Hepatocyte (in vitro differentiated cells): Measurements from ENCODE around the gene SETD5. TPM values are rescaled to one million over a fixed set of nuclear protein-coding genes. Genes with fewer than 3 reads are reported as not detected.

Experiments
- DNase-seq: peaks from one replicate; pipeline ENCODE4 v3.0.0-alpha.2; 2016; ENCODE audit warnings: low spot score
- H2AFZ ChIP-seq: fragments of 200-600 bp; sonication (generic); 2 replicates; pipeline ENCODE4 v1.6.0; 2016; ENCODE audit warnings: antibody characterized with exemption, mild to moderate bottlenecking
- H3K27ac ChIP-seq: fragments of 200-600 bp; sonication (generic); 2 replicates; pipeline ENCODE4 v1.5.1; 2016; ENCODE audit warnings: mild to moderate bottlenecking
- H3K27me3 ChIP-seq: fragments of 200-600 bp; sonication (generic); 2 replicates; pipeline ENCODE4 v1.6.1; 2016
- H3K36me3 ChIP-seq: fragments of 200-600 bp; sonication (generic); replicated peaks from 2 replicates; pipeline ENCODE4 v1.5.1; 2016; ENCODE audit warnings: low read depth; ENCODE audit not compliant: insufficient read depth
- H3K4me1 ChIP-seq: fragments of 200-600 bp; sonication (generic); 2 replicates; pipeline ENCODE4 v1.5.1; 2016; ENCODE audit warnings: mild to moderate bottlenecking, moderate library complexity; ENCODE audit not compliant: insufficient read depth
- H3K4me2 ChIP-seq: fragments of 200-600 bp; sonication (generic); 2 replicates; pipeline ENCODE4 v1.6.0; 2016
- H3K4me3 ChIP-seq: fragments of 200-600 bp; sonication (generic); 2 replicates; pipeline ENCODE4 v1.5.1; 2016; ENCODE audit warnings: mild to moderate bottlenecking
- H3K79me2 ChIP-seq: fragments of 200-600 bp; sonication (generic); 2 replicates; pipeline ENCODE4 v1.6.0; 2017; ENCODE audit warnings: mild to moderate bottlenecking
- H3K9me2 ChIP-seq: fragments of 200-600 bp; sonication (generic); replicated peaks from 2 replicates; pipeline ENCODE4 v1.6.0; 2017; ENCODE audit warnings: mild to moderate bottlenecking; ENCODE audit not compliant: insufficient read depth
- H3K9me3 ChIP-seq: fragments of 200-600 bp; sonication (generic); 2 replicates; pipeline ENCODE4 v1.5.1; 2016; ENCODE audit warnings: low read depth, mild to moderate bottlenecking
- H4K20me1 ChIP-seq: fragments of 200-600 bp; sonication (generic); 2 replicates; pipeline ENCODE4 v1.6.0; 2016; ENCODE audit warnings: mild to moderate bottlenecking; ENCODE audit not compliant: insufficient read depth, poor library complexity, severe bottlenecking
- CTCF ChIP-seq: fragments of 200-600 bp; sonication (generic); IDR thresholded peaks from 2 replicates; pipeline ENCODE4 v1.5.1; 2016; ENCODE audit warnings: antibody characterized with exemption, mild to moderate bottlenecking; ENCODE audit not compliant: poor library complexity
- EZH2 ChIP-seq: fragments of 200-600 bp; sonication (generic); IDR thresholded peaks from 2 replicates; pipeline ENCODE4 v1.6.1; 2016; ENCODE audit warnings: antibody characterized with exemption, mild to moderate bottlenecking, borderline replicate concordance
- EZH2phosphoT487 ChIP-seq: fragments of 200-600 bp; sonication (generic); IDR thresholded peaks from one replicate; pipeline ENCODE4 v1.6.1; 2018; ENCODE audit warnings: antibody characterized with exemption, mild to moderate bottlenecking, low read depth, moderate library complexity; ENCODE audit not compliant: unreplicated experiment, severe bottlenecking
- WGBS: methylation state at CpG from one replicate; pipeline ENCODE4 v1.1.6; 2016; ENCODE audit warnings: low lambda C conversion rate; ENCODE audit errors: missing lambda C conversion rate; 5-methylcytosine and 5-hydroxymethylcytosine counted together
- polyA plus RNA-seq: library from polyadenylated mRNA; unstranded; fragments of >200 nt; fragmentation: Nextera tagmentation; extraction: Ambion mirVana; gene quantifications from 2 replicates; pipeline ENCODE4 v1.2.1, GENCODE V29; 2016
- total RNA-seq: library from RNA; depleted of rRNA; stranded (reverse); fragments of >200 nt; gene quantifications from 2 replicates; pipeline ENCODE4 v1.2.3, GENCODE V29; 2014

The SETD5 gene
- total and polyA plus RNA-seq, 2 experiments from 2014 or later, result 75.2 to 110 TPM

- no peaks in the 10 kb centered on the region for H3K79me2 ChIP-seq
- H3K4me1 ChIP-seq, result no peaks in the 10 kb centered on the region
- no peak overlapping the region for H3K4me2 ChIP-seq
- H2AFZ ChIP-seq, result no peak overlapping the region
- H3K36me3 ChIP-seq, result no peaks in the 10 kb centered on the region
- no peak overlapping the region for H3K27ac ChIP-seq
- no peak for TF ChIP-seq EZH2phosphoT487
- no peak for TF ChIP-seq CTCF
- no peak for TF ChIP-seq EZH2
- 92% methylated on average over 1 of the region's 1 CpG for WGBS
- DNase-seq, result no peak
- H3K4me3 ChIP-seq, result no peak overlapping the region
- H3K9me2 ChIP-seq, result no peaks in the 10 kb centered on the region
- H3K27me3 ChIP-seq, result no peaks in the 10 kb centered on the region
- no peaks in the 10 kb centered on the region for H3K9me3 ChIP-seq
- no peaks in the 10 kb centered on the region for H4K20me1 ChIP-seq
These were observed 19.4 kb upstream of the SETD5 start for GRCh38 chr3:9377981-9378380.

GRCh38 chr3:9379327-9379726 lies 18.1 kb upstream of the SETD5 start:
- TF ChIP-seq EZH2phosphoT487 (no peak), CTCF (no peak), EZH2 (no peak)
- no peak overlapping the region for H3K27ac ChIP-seq

GRCh38 chr3:9380014-9380413 lies 17.4 kb upstream of the SETD5 start:
- no peaks in the 10 kb centered on the region for H3K4me1 ChIP-seq
- no peaks in the 10 kb centered on the region for H4K20me1 ChIP-seq
- H3K9me2 ChIP-seq, result no peaks in the 10 kb centered on the region
- no peaks in the 10 kb centered on the region for H3K27me3 ChIP-seq
- 83% methylated on average over 3 of the region's 3 CpGs for WGBS
- no peak for TF ChIP-seq EZH2
- no peak for TF ChIP-seq CTCF
- no peak for TF ChIP-seq EZH2phosphoT487
- no peak overlapping the region for H3K4me3 ChIP-seq
- H3K9me3 ChIP-seq, result no peaks in the 10 kb centered on the region
- no peak overlapping the region for H3K27ac ChIP-seq
- H2AFZ ChIP-seq, result no peak overlapping the region
- DNase-seq, result no peak
- H3K79me2 ChIP-seq, result no peaks in the 10 kb centered on the region
- H3K4me2 ChIP-seq, result no peak overlapping the region
- no peaks in the 10 kb centered on the region for H3K36me3 ChIP-seq

More at GRCh38 chr3:9379327-9379726, 18.1 kb upstream of the SETD5 start:
- H3K27me3 ChIP-seq, result no peaks in the 10 kb centered on the region
- H3K4me3 ChIP-seq, result no peak overlapping the region
- H4K20me1 ChIP-seq, result no peaks in the 10 kb centered on the region
- no peak overlapping the region for H2AFZ ChIP-seq
- 78% methylated on average over 4 of the region's 4 CpGs for WGBS
- H3K4me1 ChIP-seq, result no peaks in the 10 kb centered on the region
- no peak overlapping the region for H3K4me2 ChIP-seq
- no peak for DNase-seq
- H3K9me3 ChIP-seq, result no peaks in the 10 kb centered on the region
- H3K36me3 ChIP-seq, result no peaks in the 10 kb centered on the region
- no peaks in the 10 kb centered on the region for H3K9me2 ChIP-seq
- H3K79me2 ChIP-seq, result no peaks in the 10 kb centered on the region
